ENCODE measurements around the gene PROM2.
"Not testable (repeated sequence)": the region's sequence is repeated elsewhere in the genome, so short reads cannot be mapped to it uniquely, and the experiment has no call there.

PROM2 gene

DNA sequence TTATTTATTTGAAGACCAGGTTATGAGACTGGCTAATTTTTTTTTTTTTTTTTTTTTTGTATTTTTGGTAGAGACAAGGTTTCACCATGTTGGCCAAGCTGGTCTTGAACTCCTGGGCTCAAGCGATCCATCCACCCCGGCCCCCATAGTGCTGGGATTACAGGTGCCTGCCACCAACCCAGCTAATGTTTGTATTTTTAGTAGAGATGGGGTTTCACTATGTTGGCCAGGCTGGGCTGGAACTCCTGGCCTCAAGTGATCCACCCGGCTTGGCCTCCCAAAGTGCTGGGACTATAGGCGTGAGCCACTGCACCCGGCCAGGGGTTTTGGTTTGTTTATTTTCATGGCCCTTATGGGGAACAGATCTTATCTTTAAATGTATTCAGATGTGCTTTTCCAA lies 4.5 kb upstream of the PROM2 start:
- not testable (repeated sequence) for DNase-seq

DNA sequence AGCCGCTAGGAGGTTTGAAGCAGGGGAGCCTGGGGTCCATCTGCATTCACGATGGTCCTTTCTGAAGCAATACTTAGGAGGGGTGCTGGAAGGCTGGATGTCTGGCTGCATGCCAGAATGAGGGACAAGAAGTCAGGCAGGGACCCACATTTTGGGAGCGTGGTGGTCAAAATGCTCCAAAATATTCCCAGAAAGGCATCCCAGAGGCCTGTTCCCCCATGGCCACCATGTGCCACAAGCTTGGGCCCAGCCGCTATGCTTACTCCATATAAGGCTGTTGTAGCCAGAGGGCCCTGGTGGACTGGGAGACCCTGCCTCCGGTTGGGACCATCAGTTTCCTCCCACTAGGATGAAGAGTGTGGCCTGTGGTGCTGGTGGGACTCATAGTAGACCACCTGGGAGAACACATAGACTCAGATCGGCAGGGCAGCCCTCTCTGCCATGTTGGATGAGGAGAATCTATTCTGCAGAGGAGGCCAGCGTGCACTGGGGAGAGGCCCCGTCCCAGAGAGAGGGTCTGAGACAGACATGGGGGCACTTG lies 3.6 kb upstream of the PROM2 start:
- no peak for DNase-seq

DNA sequence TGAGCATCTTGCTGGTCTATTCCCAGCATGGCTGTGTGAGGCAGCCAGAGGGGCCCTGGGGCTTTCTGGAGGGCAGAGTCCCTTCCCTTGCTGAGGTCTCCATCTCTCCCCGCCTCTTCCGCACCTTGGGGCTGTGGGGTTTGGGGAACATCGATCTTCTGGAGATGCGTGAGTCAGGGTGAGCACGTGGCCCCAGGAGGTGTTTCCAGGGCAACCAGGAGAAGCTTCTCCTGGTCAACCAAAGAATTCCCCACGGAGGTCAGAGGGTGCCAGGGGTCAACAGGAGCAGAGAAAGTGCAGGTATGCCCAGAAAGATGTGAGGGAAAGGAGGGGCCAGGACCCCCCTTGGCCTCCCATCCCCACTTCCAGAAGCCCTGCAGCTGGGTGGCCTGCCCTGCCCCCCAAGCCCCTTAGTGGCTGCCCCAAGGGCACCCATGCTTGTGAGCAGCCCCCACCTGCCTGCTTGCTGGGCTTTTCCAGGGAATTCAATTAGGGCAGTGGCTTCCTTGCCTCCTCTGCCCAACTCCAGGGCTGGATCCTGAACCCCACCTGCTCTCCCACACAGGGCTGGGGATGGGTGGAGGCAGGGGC lies 2.8 kb upstream of the PROM2 start:
- no peak for DNase-seq

DNA sequence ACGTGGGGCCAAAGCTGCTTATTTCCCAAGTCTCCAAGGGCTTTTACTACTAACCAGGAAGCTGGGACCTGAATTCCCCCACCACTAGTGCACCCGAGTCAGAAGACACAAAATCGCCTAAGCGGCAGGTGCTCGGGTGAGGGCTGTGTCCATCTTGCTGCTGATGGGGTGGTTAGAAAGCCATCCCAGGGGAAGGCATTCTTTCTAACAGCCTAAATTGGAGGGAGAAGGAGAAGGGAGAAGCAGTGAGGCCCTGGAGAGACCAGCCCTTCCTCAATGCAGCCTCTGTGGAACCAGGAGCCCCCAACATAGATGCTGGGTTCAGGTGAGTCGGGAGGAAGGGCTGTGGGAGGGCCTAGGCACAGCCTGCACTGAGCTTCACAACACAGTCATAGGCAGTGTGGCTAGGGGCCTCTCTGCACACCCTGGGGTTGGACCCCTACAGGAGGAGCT lies 1.9 kb upstream of the PROM2 start:
- DNase-seq = no peak

DNA sequence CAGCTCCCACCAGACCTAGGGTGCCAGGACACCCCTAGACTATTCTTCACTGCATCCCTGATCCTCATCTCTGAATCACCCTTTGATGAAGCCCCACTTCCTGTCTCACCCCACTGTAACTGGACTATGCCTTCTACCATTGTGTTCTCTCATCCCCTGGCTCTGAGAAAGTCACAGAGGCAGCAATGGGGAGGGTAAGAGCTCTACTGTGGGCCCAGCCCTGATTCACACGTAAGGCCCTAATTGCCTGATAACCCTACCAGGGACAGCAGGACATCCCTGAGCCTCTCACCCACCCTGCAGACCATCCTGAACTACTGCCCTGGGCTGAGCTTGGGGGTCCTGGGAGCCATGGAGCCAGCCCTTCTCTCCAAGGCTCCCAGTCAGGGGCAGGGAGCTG lies 1.5 kb upstream of the PROM2 start:
- no peak for DNase-seq

DNA sequence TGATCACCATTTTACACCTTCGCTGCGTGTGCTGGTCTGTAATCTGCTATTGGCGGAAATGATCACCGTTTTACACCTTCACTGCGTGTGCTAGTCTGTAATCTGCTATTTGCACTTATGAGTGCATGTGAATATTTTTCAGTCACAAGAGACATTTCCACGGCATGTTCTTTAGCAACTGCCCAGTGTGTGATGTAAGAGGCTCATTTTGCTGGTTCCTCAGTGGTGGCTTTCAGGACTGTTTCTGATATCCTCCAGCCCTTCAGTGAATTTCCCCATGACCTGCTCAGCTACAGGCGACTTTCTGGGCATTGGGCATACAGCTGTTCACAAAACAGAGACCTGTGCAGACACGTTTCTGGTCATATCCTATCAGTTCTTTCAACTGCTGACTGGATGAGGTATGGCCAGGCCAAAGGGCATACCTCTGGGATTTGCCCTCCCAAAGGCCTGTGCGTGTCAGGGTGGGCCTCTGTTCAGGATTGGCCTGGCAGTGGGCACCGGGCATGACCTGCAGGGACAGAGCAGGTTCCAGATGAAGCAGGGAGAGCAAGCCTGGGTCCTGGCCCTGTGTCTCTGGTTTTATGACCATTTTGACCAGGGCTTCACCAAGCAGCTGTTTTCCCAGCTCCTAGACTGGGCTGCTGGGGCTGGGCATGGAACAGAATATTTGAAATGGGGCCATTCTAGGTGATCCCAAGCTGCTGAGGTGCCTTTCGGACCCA lies 521 bp upstream of the PROM2 start:
- no peak for DNase-seq

DNA sequence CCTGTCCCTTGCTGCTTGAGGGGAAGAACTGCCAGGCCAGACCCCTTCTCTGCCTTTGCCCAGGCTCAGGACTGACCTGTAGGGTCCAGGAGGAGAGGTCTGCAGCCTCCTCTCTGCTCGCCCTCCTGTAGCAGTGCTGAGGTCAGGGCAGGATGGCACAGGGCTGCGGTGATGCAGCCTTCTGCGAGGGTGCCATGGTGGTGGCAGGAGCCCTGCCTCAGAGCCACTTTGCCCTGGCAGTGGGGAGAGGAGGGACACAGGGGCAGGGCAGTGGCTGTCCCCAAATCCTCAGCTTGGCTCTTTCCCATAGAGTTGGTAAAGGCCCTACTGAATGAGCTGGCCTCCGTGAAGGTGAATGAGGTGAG lies 884 bp downstream of the PROM2 start:
- DNase-seq = no peak

DNA sequence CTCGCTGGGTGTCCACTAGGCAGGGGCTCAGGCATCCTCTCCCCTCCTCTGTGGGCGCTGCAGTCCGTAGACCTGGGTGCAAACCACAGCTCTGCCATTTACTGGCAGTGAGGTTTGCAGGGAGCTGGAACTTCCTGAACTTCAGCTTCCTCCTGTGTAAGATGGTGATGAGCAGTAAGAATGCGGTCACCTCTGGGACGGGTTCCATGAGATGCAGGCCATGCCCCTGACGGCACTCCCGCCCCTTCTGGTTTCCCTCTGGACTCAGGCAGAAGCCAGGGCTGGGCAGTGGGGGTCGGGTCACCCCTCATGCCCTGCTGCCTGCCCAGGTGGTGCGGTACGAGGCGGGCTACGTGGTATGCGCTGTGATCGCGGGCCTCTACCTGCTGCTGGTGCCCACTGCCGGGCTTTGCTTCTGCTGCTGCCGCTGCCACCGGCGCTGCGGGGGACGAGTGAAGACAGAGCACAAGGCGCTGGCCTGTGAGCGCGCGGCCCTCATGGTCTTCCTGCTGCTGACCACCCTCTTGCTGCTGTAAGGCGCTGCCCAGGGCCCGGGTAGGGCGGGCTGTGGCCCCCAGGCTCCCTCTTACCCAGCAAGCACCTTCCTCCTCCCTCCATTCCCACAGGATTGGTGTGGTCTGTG lies 1.5 kb downstream of the PROM2 start:
- DNase-seq = no peak

DNA sequence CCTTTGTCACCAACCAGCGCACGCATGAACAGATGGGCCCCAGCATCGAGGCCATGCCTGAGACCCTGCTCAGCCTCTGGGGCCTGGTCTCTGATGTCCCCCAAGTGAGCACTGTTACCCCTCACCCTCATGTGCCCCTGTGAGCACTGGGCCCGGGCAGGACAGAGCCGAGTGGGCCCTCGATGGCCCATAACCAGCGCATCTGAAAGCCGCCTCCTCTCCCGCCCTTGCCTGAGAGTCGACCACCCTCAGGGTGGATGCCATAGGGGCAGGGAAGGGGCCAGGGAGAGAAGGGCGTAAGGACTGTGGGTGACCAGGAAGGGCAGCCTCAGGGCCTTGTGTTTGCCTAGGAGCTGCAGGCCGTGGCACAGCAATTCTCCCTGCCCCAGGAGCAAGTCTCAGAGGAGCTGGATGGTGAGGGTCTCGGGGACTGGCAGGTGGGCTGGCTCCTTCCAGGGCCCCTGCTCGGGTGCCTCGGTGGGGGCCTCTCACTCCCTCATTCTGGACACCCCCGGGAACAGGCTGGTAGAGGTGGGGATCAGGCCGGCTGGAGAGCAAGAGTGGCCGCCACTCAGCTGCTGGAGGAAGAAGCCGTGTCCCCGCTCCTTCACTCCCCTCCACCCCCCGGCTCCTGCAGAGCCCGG lies 2.1 kb downstream of the PROM2 start:
- no peak for DNase-seq

DNA sequence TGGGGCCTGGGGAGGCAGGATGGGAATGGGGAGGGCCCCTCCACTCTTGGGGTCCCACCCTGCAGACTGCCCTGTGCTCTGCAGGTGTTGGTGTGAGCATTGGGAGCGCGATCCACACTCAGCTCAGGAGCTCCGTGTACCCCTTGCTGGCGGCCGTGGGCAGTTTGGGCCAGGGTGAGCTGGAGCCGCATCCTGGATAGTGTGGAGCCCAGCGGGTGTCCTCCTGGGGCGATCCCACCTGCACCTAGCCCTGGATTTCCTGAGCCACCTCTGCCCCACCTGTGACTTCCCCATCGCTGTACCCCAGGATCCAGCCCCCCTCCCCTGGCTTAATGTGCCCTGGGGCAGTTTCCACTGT lies 2.6 kb downstream of the PROM2 start:
- DNase-seq = no peak

DNA sequence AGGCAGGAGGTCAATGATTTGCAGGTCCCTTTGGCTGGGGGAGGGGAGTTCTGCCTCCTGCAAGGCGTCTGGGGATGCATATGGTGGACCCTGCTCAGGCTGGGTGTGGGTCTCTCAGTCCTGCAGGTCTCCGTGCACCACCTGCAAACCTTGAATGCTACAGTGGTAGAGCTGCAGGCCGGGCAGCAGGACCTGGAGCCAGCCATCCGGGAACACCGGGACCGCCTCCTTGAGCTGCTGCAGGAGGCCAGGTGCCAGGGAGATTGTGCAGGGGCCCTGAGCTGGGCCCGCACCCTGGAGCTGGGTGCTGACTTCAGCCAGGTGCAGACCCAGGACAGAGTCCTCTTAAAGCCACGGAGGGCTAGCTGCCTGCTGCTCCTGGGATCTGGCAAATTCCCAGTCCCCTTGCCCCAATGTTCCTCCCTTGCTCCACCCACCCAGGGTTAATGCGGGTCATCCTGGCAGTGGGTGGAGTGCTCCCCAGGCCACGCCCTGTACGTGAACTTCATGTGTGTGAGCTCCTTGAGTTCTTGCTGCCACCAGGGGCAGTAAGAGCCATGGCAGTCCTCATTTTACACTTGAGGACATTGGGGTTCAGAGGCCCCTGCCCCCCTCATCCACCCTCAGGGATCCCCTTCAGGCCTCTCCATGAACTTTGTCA lies 3.1 kb downstream of the PROM2 start:
- no peak for DNase-seq

DNA sequence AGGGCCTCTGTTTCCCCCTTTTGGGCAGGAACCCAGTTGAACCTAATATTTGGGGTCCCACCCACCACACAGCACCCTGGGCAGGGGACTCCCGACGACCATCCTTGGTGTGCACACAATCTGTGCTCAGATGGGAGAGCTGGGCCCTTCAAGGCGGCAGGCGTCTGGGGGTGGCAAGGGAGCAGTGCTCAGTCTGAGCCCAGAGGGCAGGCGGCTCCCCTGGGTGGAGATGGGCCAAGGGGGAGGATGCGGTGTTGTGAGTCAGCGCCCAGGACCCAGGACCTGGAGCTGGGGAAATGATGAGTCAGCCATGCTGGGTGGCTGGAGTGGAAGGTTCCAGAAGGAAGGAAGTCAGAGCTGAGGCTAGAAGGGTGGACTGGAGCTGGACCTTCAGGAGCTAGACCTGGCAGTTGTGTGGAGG lies 3.8 kb downstream of the PROM2 start:
- DNase-seq = no peak

DNA sequence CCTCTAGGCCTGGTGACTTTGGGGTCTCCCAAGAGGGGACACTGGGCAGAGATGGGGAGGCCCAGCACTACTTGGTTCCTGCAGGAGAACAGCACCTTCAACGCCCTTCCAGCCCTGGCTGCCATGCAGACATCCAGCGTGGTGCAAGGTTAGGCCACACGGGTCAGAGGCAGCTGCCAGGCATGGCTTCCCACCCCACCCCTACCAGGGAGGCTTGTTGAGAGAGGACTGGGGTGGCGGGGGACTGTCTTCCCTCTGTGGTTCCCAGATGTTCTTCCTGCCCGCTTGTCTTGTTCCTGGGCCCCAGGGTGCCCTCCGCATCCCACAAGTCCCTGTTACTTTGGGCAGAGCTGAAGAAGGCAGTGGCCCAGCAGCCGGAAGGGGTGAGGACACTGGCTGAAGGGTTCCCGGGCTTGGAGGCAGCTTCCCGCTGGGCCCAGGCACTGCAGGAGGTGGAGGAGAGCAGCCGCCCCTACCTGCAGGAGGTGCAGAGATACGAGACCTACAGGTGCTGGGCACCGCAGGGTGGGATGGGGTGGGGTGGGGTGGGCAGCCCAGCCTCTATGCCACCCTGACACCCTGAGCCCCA lies 4.5 kb downstream of the PROM2 start:
- DNase-seq = no peak

DNA sequence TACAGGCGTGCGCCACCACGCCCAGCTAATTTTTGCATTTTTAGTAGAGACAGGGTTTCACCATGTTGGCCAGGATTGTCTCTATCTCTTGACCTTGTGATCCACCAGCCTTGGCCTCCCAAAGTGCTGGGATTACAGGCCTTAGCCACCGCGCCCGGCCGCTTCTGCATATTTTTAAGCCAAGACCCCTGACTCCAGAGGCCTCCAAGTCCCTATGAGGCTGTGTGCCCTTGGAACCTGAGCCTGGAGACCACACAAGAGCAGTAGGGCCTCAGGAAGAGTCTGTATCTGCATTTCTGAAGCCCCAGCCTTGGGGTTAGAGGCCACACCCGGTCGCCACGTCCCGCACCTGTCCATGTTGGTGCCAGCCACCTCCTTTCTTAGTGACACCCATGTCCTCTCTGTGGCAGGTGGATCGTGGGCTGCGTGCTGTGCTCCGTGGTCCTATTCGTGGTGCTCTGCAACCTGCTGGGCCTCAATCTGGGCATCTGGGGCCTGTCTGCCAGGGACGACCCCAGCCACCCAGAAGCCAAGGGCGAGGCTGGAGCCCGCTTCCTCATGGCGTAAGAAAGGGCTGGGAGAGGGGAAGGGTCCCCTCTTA lies 5.3 kb downstream of the PROM2 start:
- no peak for DNase-seq

DNA sequence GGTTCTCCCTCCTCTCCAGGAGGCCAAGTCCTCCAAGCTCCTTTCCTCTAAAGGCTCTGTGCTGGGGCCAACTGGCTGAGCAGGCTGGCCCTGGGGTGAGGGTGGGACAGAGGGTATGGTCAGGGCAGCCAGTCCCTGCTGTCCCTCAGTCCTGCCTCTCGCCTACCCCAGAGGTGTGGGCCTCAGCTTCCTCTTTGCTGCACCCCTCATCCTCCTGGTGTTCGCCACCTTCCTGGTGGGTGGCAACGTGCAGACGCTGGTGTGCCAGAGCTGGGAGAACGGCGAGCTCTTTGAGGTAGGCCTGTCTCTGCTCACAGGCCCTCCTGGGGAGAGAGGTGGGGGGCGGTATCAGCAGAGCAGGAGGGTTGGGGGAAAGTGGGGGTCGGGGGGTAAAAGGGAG lies 6.8 kb downstream of the PROM2 start:
- DNase-seq = no peak

DNA sequence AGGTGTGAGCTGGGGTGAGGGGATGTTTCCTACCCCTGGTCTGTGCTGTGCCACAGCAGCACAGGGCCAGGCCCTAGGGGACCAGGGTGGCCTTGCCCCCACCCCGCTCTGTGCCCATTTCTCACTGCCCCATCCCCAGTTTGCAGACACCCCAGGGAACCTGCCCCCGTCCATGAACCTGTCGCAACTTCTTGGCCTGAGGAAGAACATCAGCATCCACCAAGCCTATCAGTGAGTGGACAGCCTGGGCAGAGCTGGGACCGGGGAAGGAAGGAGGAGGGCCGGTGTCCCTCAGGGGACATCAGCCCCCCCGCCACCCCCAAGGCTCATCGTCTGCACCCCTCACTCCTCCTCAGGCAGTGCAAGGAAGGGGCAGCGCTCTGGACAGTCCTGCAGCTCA lies 7.5 kb downstream of the PROM2 start:
- DNase-seq = no peak

DNA sequence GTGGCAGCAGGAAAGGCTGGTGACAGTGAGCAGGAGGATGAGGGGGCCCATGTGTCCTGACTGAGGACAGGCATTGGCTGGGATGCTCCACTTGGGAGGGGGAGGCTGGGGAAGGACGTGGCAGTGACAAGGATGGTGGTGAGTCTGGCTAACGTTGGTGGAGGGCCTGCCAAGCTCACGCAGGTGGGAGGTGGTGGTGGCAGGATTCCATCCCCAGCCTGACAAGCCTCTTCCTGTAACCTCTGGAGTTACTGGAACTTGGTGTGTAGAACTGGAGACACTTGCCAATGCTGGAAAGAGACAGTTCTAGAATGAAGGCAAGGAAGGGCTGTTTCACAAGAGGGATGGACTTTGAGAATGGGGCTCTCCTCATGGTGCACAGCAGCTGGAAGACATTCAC lies 8.2 kb downstream of the PROM2 start:
- no peak for DNase-seq

DNA sequence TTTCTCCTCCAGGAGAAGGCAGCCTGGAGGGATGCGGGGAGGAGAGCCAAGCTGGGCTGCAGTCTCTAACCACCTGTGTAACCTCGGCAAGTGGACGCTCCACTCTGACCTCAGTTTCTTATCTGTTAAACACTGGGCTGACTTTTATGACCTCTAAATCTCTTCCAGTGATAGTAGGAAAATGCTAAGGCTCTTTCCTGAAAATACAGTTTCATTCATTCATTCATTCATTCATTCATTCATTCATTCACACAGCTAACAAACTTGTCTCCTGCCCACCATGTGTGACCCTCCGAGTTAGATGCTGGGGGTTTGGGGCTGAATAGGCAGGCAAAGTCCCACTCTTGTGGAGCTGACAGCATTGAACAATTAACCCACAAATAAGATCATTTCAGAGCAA lies 9.3 kb downstream of the PROM2 start:
- DNase-seq = no peak

DNA sequence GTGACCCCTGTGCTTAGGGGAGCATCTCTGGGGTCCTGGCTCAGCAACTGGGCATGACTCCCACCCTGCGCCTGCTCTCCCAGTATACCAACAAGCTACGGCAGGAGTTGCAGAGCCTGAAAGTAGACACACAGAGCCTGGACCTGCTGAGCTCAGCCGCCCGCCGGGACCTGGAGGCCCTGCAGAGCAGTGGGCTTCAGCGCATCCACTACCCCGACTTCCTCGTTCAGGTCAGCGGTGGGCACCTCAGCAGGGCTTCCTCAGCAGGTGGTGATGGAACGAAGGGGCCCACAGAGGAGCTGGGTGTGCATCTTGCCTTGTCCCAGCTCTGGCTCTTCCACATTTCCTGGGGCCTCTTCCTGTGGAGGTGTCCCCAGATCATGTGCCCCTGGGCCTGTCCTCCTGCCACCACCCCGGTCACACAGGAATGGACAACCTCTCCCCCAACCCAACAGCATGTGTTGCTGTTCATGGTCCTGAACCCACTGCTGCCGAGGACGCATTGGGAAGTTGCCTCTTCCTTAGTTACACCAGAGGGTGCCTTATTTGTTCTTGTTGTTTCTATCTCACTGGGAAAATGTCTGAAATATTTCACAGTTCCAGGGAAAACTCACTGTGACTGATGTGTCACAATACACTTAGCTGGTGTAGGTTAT lies 10.8 kb downstream of the PROM2 start:
- DNase-seq = no peak

DNA sequence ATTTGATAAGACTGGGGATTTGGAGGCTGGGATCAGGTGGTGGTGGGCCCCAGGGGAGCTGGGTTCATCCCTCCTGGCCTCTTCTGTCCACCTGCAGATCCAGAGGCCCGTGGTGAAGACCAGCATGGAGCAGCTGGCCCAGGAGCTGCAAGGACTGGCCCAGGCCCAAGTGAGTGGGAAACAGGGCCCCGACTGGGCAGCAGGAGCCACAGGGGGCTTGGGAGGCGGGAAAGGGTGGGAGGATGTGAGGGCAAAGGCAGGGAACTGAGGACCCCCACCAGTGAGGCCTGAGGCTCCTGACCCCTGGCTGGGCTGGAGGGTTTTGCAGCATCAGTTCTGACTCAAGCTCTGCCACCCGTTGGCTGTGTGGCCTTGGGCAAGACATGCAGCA lies 11.3 kb downstream of the PROM2 start:
- DNase-seq = no peak

DNA sequence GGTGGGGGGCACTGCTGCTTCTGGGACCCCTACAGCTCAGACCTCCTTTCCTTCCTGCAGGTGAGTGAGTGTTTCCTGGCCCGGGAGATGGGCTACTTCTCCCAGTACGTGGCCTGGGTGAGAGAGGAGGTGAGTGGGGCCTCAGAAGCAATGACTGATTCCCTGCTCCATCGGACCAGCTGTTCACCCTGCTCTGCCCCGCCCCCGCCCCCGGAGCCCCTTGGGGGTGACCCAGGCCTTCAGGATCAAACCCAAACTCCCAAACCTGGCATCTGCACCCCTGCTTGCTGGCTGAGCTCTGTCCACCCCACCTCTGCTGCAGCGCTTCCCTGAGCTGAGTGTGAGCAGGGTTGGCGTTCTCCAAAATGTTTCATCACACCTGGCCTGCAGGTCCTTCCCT lies 13.1 kb downstream of the PROM2 start:
- DNase-seq = no peak

DNA sequence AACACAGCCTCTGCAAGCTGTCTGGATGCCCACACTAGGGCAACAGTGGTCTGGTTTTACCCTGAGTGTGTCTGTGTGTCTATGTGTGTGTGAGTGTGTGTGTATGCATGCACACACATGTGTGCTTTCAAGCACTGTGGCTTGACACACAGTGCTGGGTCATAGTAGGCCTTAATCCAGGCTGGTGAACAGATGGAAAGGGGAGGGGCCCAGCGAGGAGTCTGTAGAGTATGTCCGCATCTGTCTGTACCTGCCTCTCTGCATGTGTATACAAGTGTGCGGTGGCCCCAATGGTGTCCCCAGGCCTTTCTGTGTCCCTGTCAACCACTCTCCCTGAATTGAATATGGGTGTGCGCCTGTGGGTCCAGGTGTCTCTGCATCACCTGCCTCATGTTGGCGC lies 13.6 kb downstream of the PROM2 start:
- DNase-seq = no peak

Data from activated CD4-positive, alpha-beta T cell treated with anti-CD3 and anti-CD28 coated beads, Interleukin-2, amount 50 U/mL, for 1 hour (primary cell).